Trophoblast cell (in vitro differentiated cells and primary cell): ENCODE measurements around the gene TSPYL2.
A peak's percentile ranks its signal among the peaks of the same experiment; 100 is the strongest.

Experiments
- DNase-seq, 2 donors: peaks; one replicate each; pipeline ENCODE4 v3.0.0-alpha.2; 2016
- H2AFZ ChIP-seq: 2 replicates; pipeline ENCODE4 v1.6.1; 2013; ENCODE audit warnings: low read length, moderate library complexity, mild to moderate bottlenecking; ENCODE audit not compliant: insufficient read depth, poor library complexity
- H2AK5ac ChIP-seq: 2 replicates; pipeline ENCODE4 v1.6.1; 2013; ENCODE audit warnings: mild to moderate bottlenecking, low read length
- H2BK120ac ChIP-seq: 2 replicates; pipeline ENCODE4 v1.6.1; 2013; ENCODE audit warnings: low read length, mild to moderate bottlenecking, moderate library complexity; ENCODE audit not compliant: insufficient read depth, poor library complexity
- H2BK12ac ChIP-seq: 2 replicates; pipeline ENCODE4 v1.6.1; 2013; ENCODE audit warnings: mild to moderate bottlenecking, low read length, moderate library complexity
- H2BK5ac ChIP-seq: 2 replicates; pipeline ENCODE4 v1.6.1; 2013; ENCODE audit warnings: low read length, low read depth, moderate library complexity, mild to moderate bottlenecking; ENCODE audit not compliant: poor library complexity
- H3K14ac ChIP-seq: 2 replicates; pipeline ENCODE4 v1.6.1; 2013; ENCODE audit warnings: mild to moderate bottlenecking, low read length
- H3K18ac ChIP-seq: 2 replicates; pipeline ENCODE4 v1.6.1; 2013; ENCODE audit warnings: mild to moderate bottlenecking, low read length
- H3K23ac ChIP-seq: 2 replicates; pipeline ENCODE4 v1.6.1; 2013; ENCODE audit warnings: low read length
- H3K27ac ChIP-seq: 2 replicates; pipeline ENCODE4 v1.5.1; 2013; ENCODE audit warnings: low read depth, mild to moderate bottlenecking, inconsistent platforms, low read length, moderate library complexity
- H3K27me3 ChIP-seq: 2 replicates; pipeline ENCODE4 v1.6.1; 2013; ENCODE audit warnings: inconsistent platforms, mild to moderate bottlenecking, low read length, moderate library complexity; ENCODE audit not compliant: insufficient read depth
- H3K36me3 ChIP-seq, 2 experiments: 1 replicate in 1 of 2; 2 replicates in 1 of 2; pipeline ENCODE4 v1.6.1; 2013; ENCODE audit warnings: low read length in 2 of 2, mild to moderate bottlenecking in 2 of 2, moderate library complexity in 1 of 2; ENCODE audit not compliant: insufficient read depth in 2 of 2, control insufficient read depth in 1 of 2
- H3K4ac ChIP-seq: 2 replicates; pipeline ENCODE4 v1.6.1; 2013; ENCODE audit warnings: low read depth, mild to moderate bottlenecking, low read length, moderate library complexity
- H3K4me1 ChIP-seq, 2 experiments: 1 replicate in 1 of 2; 2 replicates in 1 of 2; pipeline ENCODE4 v1.6.1; 2013; ENCODE audit warnings: low read length in 2 of 2, mild to moderate bottlenecking in 2 of 2, moderate library complexity in 1 of 2; ENCODE audit not compliant: insufficient read depth in 2 of 2, control insufficient read depth in 1 of 2
- H3K4me2 ChIP-seq: 2 replicates; pipeline ENCODE4 v1.6.1; 2013; ENCODE audit warnings: inconsistent platforms, mild to moderate bottlenecking, low read length, moderate library complexity
- H3K4me3 ChIP-seq: 2 replicates; pipeline ENCODE4 v1.5.1; 2013; ENCODE audit warnings: mild to moderate bottlenecking, low read depth, low read length, inconsistent platforms
- H3K79me1 ChIP-seq: one replicate; pipeline ENCODE4 v1.6.1; 2013; ENCODE audit warnings: low read length
- H3K79me2 ChIP-seq: 2 replicates; pipeline ENCODE4 v1.6.1; 2013; ENCODE audit warnings: low read length, mild to moderate bottlenecking; ENCODE audit not compliant: control insufficient read depth, insufficient read depth, poor library complexity
- H3K9ac ChIP-seq: 2 replicates; pipeline ENCODE4 v1.6.1; 2013; ENCODE audit warnings: mild to moderate bottlenecking, low read length
- H3K9me3 ChIP-seq: 2 replicates; pipeline ENCODE4 v1.6.1; 2013; ENCODE audit warnings: low read depth, mild to moderate bottlenecking, control low read depth, inconsistent platforms, low read length; ENCODE audit not compliant: insufficient read depth
- H4K12ac ChIP-seq: 2 replicates; pipeline ENCODE4 v1.6.1; 2013; ENCODE audit warnings: low read depth, mild to moderate bottlenecking, low read length, moderate library complexity
- H4K8ac ChIP-seq: 2 replicates; pipeline ENCODE4 v1.6.1; 2013; ENCODE audit warnings: low read depth, mild to moderate bottlenecking, low read length, moderate library complexity
- H4K91ac ChIP-seq: one replicate; pipeline ENCODE4 v1.6.1; 2013; ENCODE audit warnings: low read depth, mild to moderate bottlenecking, low read length, moderate library complexity
- WGBS: extraction: QIAGEN DNeasy Blood & Tissue Kit; methylation state at CpG from one replicate; pipeline ENCODE4 v1.1.7; 2013; ENCODE audit warnings: missing lambda C conversion rate; ENCODE audit not compliant: insufficient read length, insufficient coverage; ENCODE audit errors: extremely low coverage; 5-methylcytosine and 5-hydroxymethylcytosine counted together

TSPYL2 gene

GRCh38 chrX:53076671-53077070 lies 5.5 kb upstream of the TSPYL2 start:
- Histone ChIP-seq H3K4me1 (no peaks in the 10 kb centered on the region), H3K4me3 (no peak overlapping the region), H4K91ac (no peak overlapping the region), H3K4me2 (no peak overlapping the region), H3K27ac (no peak overlapping the region), H4K8ac (no peak overlapping the region), H3K23ac (no peak overlapping the region), H4K12ac (no peak overlapping the region), H3K4ac (no peak overlapping the region), H2BK12ac (no peak overlapping the region), H3K79me2 (no peaks in the 10 kb centered on the region), H3K36me3 (no peaks in the 10 kb centered on the region), H2BK120ac (no peak overlapping the region), H3K27me3 (no peaks in the 10 kb centered on the region), H3K9ac (no peak overlapping the region), H3K18ac (no peak overlapping the region), H2AFZ (no peak overlapping the region), H2AK5ac (no peak overlapping the region), H3K9me3 (no peaks in the 10 kb centered on the region), H3K14ac (no peak overlapping the region), H3K79me1 (no peaks in the 10 kb centered on the region), H2BK5ac (no peak overlapping the region)
- WGBS, result no CpG with 5 or more reads among the region's 21 CpGs
- DNase-seq, result no peak

GRCh38 chrX:53077207-53078197 lies 4.7 kb upstream of the TSPYL2 start:
- H4K12ac ChIP-seq, result no peak overlapping the region
- H3K9ac ChIP-seq, result no peak overlapping the region
- H3K9me3 ChIP-seq, result no peaks in the 10 kb centered on the region
- H4K8ac ChIP-seq, result no peak overlapping the region
- H3K36me3 ChIP-seq, result no peaks in the 10 kb centered on the region
- H3K23ac ChIP-seq, result no peak overlapping the region
- H3K4me3 ChIP-seq, result no peak overlapping the region
- no peaks in the 10 kb centered on the region for H3K27me3 ChIP-seq
- DNase-seq, result no peak
- H3K27ac ChIP-seq, result no peak overlapping the region
- no peak overlapping the region for H2BK5ac ChIP-seq
- no peak overlapping the region for H3K18ac ChIP-seq
- H3K79me1 ChIP-seq, result peaks cover 3% of the 10 kb centered on the region
- no peak overlapping the region for H3K14ac ChIP-seq
- H2BK12ac ChIP-seq, result no peak overlapping the region
- no peaks in the 10 kb centered on the region for H3K4me1 ChIP-seq
- no CpG with 5 or more reads among the region's 27 CpGs for WGBS
- no peak overlapping the region for H2AK5ac ChIP-seq
- peaks cover under 1% of the 10 kb centered on the region for H3K79me2 ChIP-seq
- no peak overlapping the region for H4K91ac ChIP-seq
- no peak overlapping the region for H3K4ac ChIP-seq
- H3K4me2 ChIP-seq, result no peak overlapping the region
- H2BK120ac ChIP-seq, result no peak overlapping the region
- H2AFZ ChIP-seq, result no peak overlapping the region

DNA sequence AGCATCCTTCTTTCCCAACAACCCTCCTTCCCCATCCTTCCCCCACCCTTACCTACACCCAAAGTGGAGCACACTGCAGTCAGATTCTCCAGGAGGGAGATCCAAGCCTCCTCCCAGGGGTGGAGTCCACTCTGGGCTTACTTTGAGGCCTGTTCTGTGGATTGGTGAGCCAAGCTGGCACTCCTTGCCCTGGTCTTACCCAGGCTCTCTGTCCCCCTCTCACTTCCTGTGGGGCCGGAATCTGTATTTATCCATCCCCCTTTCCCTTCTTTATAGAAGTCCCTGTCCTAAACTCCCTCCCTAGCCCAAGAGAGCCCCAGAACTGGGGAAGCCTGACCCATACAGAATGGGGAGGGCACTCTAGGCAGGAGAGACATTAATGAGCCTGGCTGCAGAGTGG lies 3.2 kb upstream of the TSPYL2 start:
- no peak overlapping the region for H3K27ac ChIP-seq
- WGBS, result no CpG with 5 or more reads among the region's 1 CpG
- H3K79me2 ChIP-seq, result peaks cover 3% of the 10 kb centered on the region
- H3K18ac ChIP-seq, result no peak overlapping the region
- no peak overlapping the region for H2AFZ ChIP-seq
- H3K79me1 ChIP-seq, result peaks cover 3% of the 10 kb centered on the region
- H3K4me3 ChIP-seq, result no peak overlapping the region
- DNase-seq, result no peak
- no peak overlapping the region for H3K4me2 ChIP-seq
- H2BK5ac ChIP-seq, result no peak overlapping the region
- no peak overlapping the region for H4K8ac ChIP-seq
- H2BK120ac ChIP-seq, result no peak overlapping the region
- peaks cover 0 to 3% of the 10 kb centered on the region in 2 experiments for H3K4me1 ChIP-seq
- H3K9ac ChIP-seq, result no peak overlapping the region
- H4K12ac ChIP-seq, result no peak overlapping the region
- no peaks in the 10 kb centered on the region for H3K36me3 ChIP-seq
- H3K4ac ChIP-seq, result no peak overlapping the region
- H3K27me3 ChIP-seq, result no peaks in the 10 kb centered on the region
- no peak overlapping the region for H4K91ac ChIP-seq
- H3K9me3 ChIP-seq, result no peaks in the 10 kb centered on the region
- no peak overlapping the region for H3K23ac ChIP-seq
- H3K14ac ChIP-seq, result no peak overlapping the region
- no peak overlapping the region for H2BK12ac ChIP-seq
- H2AK5ac ChIP-seq, result no peak overlapping the region

DNA sequence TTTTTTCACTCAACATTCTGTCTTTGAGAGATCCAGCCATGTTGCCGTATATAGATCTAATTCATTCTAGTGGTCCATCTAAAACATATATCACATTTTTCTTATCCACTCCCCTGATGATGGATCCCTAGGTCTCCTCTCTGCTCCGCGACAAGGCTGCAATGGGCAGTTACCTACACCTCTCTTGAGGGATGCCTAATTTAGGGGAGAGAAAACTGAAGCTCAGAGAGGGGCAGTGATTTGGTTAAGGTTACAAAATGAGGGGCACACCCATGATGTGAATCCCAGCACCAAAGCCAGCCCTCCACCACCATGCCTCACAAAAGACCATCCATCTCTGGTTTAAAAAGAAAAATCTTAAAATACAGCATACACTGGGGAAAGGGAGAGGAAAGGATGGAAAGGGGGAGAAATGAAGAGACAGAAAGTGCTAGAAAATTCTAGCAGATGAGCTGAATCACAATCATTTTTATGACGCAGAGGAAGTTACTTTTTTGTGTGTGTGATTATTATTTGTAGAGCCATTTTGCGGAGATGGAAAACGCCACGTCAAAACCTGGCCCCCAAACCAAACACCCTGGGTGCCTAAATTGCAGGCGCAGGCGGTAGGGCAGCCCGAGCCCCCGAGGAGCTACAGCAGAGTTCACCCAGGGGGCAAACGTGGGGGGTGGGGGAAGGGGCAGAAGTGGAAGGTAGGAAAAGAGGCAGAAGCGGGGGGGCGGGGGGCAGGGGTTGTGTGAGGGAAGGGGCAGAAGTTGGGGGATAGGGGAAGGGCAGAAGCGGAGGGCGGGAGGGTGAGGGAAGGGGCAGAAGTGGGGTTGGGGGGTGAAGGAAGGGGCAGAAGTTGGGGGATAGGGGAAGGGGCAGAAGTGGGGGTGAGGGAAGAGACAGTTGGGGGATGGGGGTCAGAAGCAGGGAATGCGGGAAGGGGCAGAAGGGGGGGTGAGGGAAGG lies 1.3 kb upstream of the TSPYL2 start:
- H2BK120ac ChIP-seq, result no peak overlapping the region
- no peak overlapping the region for H3K14ac ChIP-seq
- H2AK5ac ChIP-seq, result no peak overlapping the region
- H3K27ac ChIP-seq, result no peak overlapping the region
- no peak for DNase-seq
- no CpG with 5 or more reads among the region's 17 CpGs for WGBS
- H3K4me1 ChIP-seq, result peaks cover 0 to 3% of the 10 kb centered on the region in 2 experiments
- no peak overlapping the region for H3K9ac ChIP-seq
- peaks cover 3% of the 10 kb centered on the region for H3K79me2 ChIP-seq
- no peak overlapping the region for H2BK5ac ChIP-seq
- no peaks in the 10 kb centered on the region for H3K9me3 ChIP-seq
- H3K27me3 ChIP-seq, result no peaks in the 10 kb centered on the region
- H2BK12ac ChIP-seq, result peak overlapping the region; percentile 23
- H3K79me1 ChIP-seq, result peaks cover 3% of the 10 kb centered on the region
- H4K8ac ChIP-seq, result no peak overlapping the region
- no peak overlapping the region for H3K23ac ChIP-seq
- H3K4ac ChIP-seq, result no peak overlapping the region
- no peak overlapping the region for H3K4me2 ChIP-seq
- no peak overlapping the region for H3K18ac ChIP-seq
- H3K36me3 ChIP-seq, result peaks cover 10 to 12% of the 10 kb centered on the region in 2 experiments
- H4K12ac ChIP-seq, result no peak overlapping the region
- H4K91ac ChIP-seq, result no peak overlapping the region
- no peak overlapping the region for H3K4me3 ChIP-seq
- H2AFZ ChIP-seq, result no peak overlapping the region
